Caco-2 (cell line): ENCODE measurements around the gene HPN. TPM values are rescaled to one million over a fixed set of nuclear protein-coding genes. Genes with fewer than 3 reads are reported as not detected.

Source experiments
- BruUV-seq: library from RNA; stranded (reverse); fragments of 400-500 nt; replicated peaks from 2 replicates; lab custom pipeline; 2021; lab: Mats Ljungman, UMichigan
- CTCF ChIA-PET: fragments of 300-600 bp; sonication (Branson Sonifier 250); formaldehyde crosslinking; loops from one replicate; lab custom pipeline; 2022; ENCODE audit warnings: antibody characterized with exemption; lab: Charles Lee
- POLR2A ChIA-PET: fragments of 300-600 bp; sonication (Branson Sonifier 250); formaldehyde crosslinking; loops from one replicate; lab custom pipeline; 2022; ENCODE audit warnings: antibody characterized with exemption; lab: Charles Lee
- DNase-seq, 2 experiments: peaks; one replicate each; pipeline versions ENCODE4 v3.0.0 to v3.0.0-alpha.2; 2020 to 2022
- H3K27me3 ChIP-seq: replicated peaks from 2 replicates; pipeline ENCODE4 v1.6.0; 2011; ENCODE audit warnings: low read length; ENCODE audit not compliant: control insufficient read depth, insufficient read depth
- H3K36me3 ChIP-seq: 2 replicates; pipeline ENCODE4 v1.5.1; 2011; ENCODE audit warnings: low read length; ENCODE audit not compliant: control insufficient read depth, insufficient read depth
- H3K4me1 ChIP-seq: fragments of 250-450 bp; sonication (Bioruptor Pico); 2 replicates; pipeline ENCODE4 v1.5.1; 2020; ENCODE audit warnings: mild to moderate bottlenecking
- H3K4me3 ChIP-seq: 2 replicates; pipeline ENCODE4 v1.5.1; 2011; ENCODE audit warnings: low read depth, mild to moderate bottlenecking, control low read depth, low read length
- H3K9me3 ChIP-seq: fragments of 250-450 bp; sonication (Bioruptor Pico); 2 replicates; pipeline ENCODE4 v1.5.1; 2020; ENCODE audit warnings: mild to moderate bottlenecking, moderate library complexity
- H3K27ac Mint-ChIP-seq: one replicate; pipeline ENCODE4 v1.8.0; 2022; ENCODE audit warnings: mixed read lengths; ENCODE audit not compliant: unreplicated experiment
- H3K27me3 Mint-ChIP-seq: one replicate; pipeline ENCODE4 v1.8.0; 2022; ENCODE audit warnings: mixed read lengths; ENCODE audit not compliant: insufficient read depth, unreplicated experiment
- H3K36me3 Mint-ChIP-seq: one replicate; pipeline ENCODE4 v1.8.0; 2022; ENCODE audit warnings: mild to moderate bottlenecking, mixed read lengths; ENCODE audit not compliant: insufficient read depth, unreplicated experiment
- H3K4me1 Mint-ChIP-seq: one replicate; pipeline ENCODE4 v1.8.0; 2022; ENCODE audit warnings: low read depth, mixed read lengths; ENCODE audit not compliant: unreplicated experiment
- H3K4me3 Mint-ChIP-seq: one replicate; pipeline ENCODE4 v1.8.0; 2022; ENCODE audit warnings: mild to moderate bottlenecking, moderate library complexity, mixed read lengths; ENCODE audit not compliant: unreplicated experiment
- H3K9me3 Mint-ChIP-seq: one replicate; pipeline ENCODE4 v1.8.0; 2022; ENCODE audit warnings: mixed read lengths; ENCODE audit not compliant: unreplicated experiment
- intact Hi-C: fragments of 100-400 bp; cut with micrococcal nuclease; formaldehyde crosslinking; loops from one replicate; pipeline ENCODE4 v1.10.0; 2022; ENCODE audit not compliant: unreplicated experiment
- total RNA-seq: library from RNA; stranded (reverse); gene quantifications from 2 replicates; pipeline ENCODE4 v1.2.3, GENCODE V29; 2022
- TF ChIP-seq, protein P1 (sequence below), 2 experiments: fragments of 200-600 bp in 1 of 2; IDR thresholded peaks; 1 replicate in 1 of 2; 2 replicates in 1 of 2; pipeline versions ENCODE4 v1.5.1 to v1.8.0; 2011 to 2022; ENCODE audit warnings: antibody characterized with exemption in 1 of 2, control low read depth in 1 of 2, inconsistent platforms in 1 of 2, low read depth in 1 of 2, low read length in 1 of 2, mild to moderate bottlenecking in 1 of 2, moderate library complexity in 1 of 2; ENCODE audit not compliant: insufficient read depth in 1 of 2, severe bottlenecking in 1 of 2, unreplicated experiment in 1 of 2

The HPN gene
- total RNA-seq, 1 experiment from 2014 or later, result 20.8 TPM

DNA sequence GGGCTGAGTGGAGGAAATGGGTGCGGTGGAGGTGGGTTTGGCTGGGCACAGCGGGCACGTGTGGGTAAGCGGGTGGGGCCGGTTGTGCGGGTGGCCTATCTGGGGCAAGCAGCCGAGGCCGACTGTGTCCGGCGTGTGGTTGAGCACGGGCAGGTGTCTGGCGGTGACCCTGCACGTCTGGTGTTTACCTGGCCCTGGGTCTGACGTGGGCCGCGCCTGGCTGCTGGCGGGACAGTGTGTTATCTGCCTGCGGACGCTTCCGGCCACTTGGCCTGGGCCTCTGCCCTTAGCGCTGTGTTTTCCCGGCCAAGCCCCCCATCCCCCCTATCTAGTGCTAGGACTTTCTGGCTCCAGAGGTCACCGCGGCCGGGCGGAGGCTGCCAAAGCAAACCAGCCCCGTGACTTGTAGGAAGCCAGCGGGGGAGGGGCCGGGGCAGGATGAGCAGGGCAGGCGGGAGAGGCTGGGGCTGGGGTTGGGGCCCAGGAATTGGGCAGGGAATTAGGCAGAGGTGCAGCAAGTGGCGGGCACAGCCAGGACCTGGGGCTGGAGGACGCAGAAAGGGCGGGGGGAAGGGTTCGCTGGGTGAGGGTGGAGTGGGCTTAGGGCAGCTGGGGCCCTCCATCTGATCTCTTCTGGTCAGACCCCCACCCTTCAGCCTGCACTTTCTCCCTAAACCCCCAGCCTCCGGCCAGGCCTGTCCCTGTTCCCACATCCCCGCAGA lies 534 bp upstream of the HPN start:
- Mint-ChIP-seq H3K9me3 (no peaks in the 10 kb centered on the region), H3K27ac (peak overlapping the region; percentile 90), H3K4me3 (peak overlapping the region; percentile 89), H3K4me1 (peaks cover 25% of the 10 kb centered on the region), H3K27me3 (no peaks in the 10 kb centered on the region), H3K36me3 (peaks cover 23% of the 10 kb centered on the region)
- H3K4me3 ChIP-seq, result peak overlapping the region; percentile 57
- ChIA-PET CTCF (interaction anchor here (0.5 to 1.0 kb wide), 5 partner anchors 15 to 652 kb away, joined by 3 to 6 read pairs (median 3); partner anchors contain the start of genes GRAMD1A and LGI4), POLR2A (interaction anchor here (1.0 kb wide), 1 partner anchor 34 kb away, joined by 10 read pairs; no protein-coding TSS in a partner anchor)
- H3K27me3 ChIP-seq, result no peaks in the 10 kb centered on the region
- TF ChIP-seq, protein P1, sequence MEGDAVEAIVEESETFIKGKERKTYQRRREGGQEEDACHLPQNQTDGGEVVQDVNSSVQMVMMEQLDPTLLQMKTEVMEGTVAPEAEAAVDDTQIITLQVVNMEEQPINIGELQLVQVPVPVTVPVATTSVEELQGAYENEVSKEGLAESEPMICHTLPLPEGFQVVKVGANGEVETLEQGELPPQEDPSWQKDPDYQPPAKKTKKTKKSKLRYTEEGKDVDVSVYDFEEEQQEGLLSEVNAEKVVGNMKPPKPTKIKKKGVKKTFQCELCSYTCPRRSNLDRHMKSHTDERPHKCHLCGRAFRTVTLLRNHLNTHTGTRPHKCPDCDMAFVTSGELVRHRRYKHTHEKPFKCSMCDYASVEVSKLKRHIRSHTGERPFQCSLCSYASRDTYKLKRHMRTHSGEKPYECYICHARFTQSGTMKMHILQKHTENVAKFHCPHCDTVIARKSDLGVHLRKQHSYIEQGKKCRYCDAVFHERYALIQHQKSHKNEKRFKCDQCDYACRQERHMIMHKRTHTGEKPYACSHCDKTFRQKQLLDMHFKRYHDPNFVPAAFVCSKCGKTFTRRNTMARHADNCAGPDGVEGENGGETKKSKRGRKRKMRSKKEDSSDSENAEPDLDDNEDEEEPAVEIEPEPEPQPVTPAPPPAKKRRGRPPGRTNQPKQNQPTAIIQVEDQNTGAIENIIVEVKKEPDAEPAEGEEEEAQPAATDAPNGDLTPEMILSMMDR (IDR thresholded peaks at IDR 0.05; ENCODE audit: insufficient read depth in 1 of 2, low read depth in 1 of 2, low read length in 1 of 2, severe bottlenecking in 1 of 2, unreplicated experiment in 1 of 2), result no peak
- peaks cover 36% of the 10 kb centered on the region for H3K4me1 ChIP-seq
- BruUV-seq, result TSS peak; percentile 84
- peaks cover 2% of the 10 kb centered on the region; the same call in 1 of the 2 replicates for H3K36me3 ChIP-seq
- intact Hi-C loops, result loop anchor here (1.0 to 10.0 kb wide), 4 partner anchors 10 to 196 kb away; no protein-coding TSS in a partner anchor
- no peaks in the 10 kb centered on the region for H3K9me3 ChIP-seq
- DNase-seq, result peak; percentile 94 to 97

DNA sequence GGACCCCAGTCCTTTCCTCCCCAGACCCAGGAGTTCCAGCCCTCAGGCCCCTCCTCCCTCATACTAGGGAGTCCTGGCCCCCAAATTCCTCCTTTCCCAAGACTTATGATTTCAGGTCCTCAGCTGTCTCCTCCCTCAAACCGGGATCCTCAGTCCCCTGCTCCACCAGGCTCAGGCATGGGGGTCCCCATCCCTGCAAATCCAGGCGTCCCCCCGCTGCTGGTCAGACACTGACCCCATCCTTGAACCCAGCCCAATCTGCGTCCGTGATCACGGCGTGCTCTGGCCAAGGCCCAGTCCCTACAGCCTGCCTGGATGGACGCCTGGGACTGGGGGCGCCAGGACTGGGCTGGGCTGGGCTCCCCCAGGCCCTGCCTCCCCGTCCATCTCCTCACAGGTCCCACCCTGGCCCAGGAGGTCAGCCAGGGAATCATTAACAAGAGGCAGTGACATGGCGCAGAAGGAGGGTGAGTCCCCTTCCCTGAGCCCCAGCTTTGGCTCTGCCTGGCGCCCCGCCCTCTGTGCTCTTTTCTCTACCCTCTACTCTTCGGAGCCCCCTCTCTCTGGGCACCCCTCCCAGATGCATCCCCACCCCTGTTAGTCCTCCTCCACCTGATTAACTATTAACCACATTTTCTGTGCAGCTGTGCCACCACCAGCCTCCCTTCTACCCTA lies 672 bp downstream of the HPN start:
- TSS peak; percentile 38 for BruUV-seq
- TF ChIP-seq, protein P1 (IDR thresholded peaks at IDR 0.05; ENCODE audit: insufficient read depth in 1 of 2, low read depth in 1 of 2, low read length in 1 of 2, severe bottlenecking in 1 of 2, unreplicated experiment in 1 of 2), result no peak
- CTCF ChIA-PET, result interaction anchor here (0.5 to 1.0 kb wide), 5 partner anchors 14 to 651 kb away, joined by 3 to 6 read pairs (median 3); partner anchors contain the start of gene LGI4
- Histone ChIP-seq H3K4me3 (peak overlapping the region; percentile 57), H3K27me3 (no peaks in the 10 kb centered on the region), H3K36me3 (peaks cover 2% of the 10 kb centered on the region; the same call in 1 of the 2 replicates), H3K9me3 (no peaks in the 10 kb centered on the region), H3K4me1 (peaks cover 36% of the 10 kb centered on the region)
- peaks cover 25% of the 10 kb centered on the region for H3K4me1 Mint-ChIP-seq
- peak overlapping the region; percentile 90 for H3K27ac Mint-ChIP-seq
- intact Hi-C loops, result loop anchor here (10.0 kb wide), 1 partner anchor 197 kb away; no protein-coding TSS in a partner anchor
- POLR2A ChIA-PET, result interaction anchor here (1.0 kb wide), 1 partner anchor 36 kb away, joined by 10 read pairs; no protein-coding TSS in a partner anchor
- no peaks in the 10 kb centered on the region for H3K9me3 Mint-ChIP-seq
- H3K27me3 Mint-ChIP-seq, result no peaks in the 10 kb centered on the region
- peak overlapping the region; percentile 89 for H3K4me3 Mint-ChIP-seq
- DNase-seq, result peak in 1 of 2 experiments; percentile 59
- H3K36me3 Mint-ChIP-seq, result peaks cover 26% of the 10 kb centered on the region
